Measurements from ENCODE around the gene PTPRE.

PTPRE gene

DNA sequence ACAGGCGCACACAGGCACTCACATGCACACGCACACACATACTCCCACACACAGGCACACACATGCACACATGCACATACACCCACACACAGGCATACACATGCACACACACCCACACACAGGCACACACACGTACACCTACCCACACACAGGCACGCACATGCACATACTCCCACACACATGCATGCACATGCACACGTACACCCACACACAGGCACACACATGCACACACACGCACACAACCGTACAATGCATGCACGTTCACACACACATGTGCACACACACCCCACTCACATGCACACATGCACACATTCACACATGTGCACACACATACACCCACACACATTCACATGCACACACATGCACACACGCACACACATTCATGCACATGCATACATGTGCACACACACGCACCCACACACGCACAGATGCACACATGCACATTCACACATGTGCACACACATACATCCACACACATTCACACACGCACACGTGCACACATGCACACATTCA is 160.0 kb downstream of the PTPRE start:
- in situ Hi-C loops (cut with MboI; ENCODE audit: low sequenced_read_pairs), result no loop called here

GRCh38 chr10:128067691-128068397 is 160.9 kb downstream of the PTPRE start:
- in situ Hi-C loops (cut with MboI; ENCODE audit: low sequenced_read_pairs), result no loop called here

GRCh38 chr10:128068398-128069285 is 161.7 kb downstream of the PTPRE start:
- in situ Hi-C loops (cut with MboI; ENCODE audit: low sequenced_read_pairs), result no loop called here

- in situ Hi-C loops (cut with MboI; ENCODE audit: low sequenced_read_pairs), result loop anchor here (10.0 kb wide), 1 partner anchor 195 kb away; no protein-coding TSS in a partner anchor
These were observed 162.6 kb downstream of the PTPRE start for GRCh38 chr10:128069351-128070051.

DNA sequence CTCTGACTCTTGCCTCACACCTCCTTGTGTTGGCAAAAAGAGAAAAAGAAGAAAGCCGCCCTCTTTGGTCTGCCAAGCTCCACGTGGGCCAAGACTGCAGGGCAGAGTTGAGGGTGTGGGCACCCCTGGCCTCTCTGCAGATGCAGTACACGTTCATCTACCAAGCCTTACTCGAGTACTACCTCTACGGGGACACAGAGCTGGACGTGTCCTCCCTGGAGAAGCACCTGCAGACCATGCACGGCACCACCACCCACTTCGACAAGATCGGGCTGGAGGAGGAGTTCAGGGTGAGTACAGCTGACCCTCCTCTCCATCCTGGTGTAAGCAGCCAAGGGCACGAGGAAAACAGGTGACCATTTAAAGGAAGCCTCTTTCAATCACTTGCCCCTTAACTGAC is 163.3 kb downstream of the PTPRE start:
- in situ Hi-C loops (cut with MboI; ENCODE audit: low sequenced_read_pairs), result loop anchor here (10.0 kb wide), 1 partner anchor 195 kb away; no protein-coding TSS in a partner anchor

DNA sequence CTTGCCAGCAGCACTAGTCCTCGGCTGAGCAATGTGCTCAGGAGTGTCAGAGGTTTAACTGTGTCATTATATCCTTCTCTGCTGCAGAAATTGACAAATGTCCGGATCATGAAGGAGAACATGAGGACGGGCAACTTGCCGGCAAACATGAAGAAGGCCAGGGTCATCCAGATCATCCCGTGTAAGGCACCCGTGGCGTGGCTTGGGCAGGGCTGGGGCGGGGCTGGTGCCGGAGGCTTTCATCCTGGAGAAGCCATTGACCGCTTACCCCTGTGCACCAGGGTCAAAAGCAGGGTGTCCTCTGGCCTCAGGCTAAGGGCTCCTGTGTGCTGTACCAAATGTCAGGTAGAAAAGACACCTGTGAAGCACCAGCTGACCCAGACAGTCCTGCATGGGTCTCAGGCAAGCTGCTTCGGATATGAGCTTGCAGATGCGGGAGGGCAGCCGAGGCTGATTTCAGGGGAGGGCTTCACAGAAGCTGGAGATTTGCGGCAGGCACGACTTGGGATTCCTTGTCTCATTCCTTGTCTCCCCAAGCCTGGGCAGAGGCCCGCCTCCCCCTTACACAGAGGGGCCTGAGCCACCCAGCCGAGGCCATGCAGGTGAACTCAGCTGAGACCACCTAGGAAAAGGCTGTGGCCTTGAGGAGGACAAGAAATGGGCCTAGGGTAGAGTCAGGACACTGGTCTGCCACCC is 164.0 kb downstream of the PTPRE start:
- in situ Hi-C loops (cut with MboI; ENCODE audit: low sequenced_read_pairs), result loop anchor here (10.0 kb wide), 1 partner anchor 196 kb away; no protein-coding TSS in a partner anchor

DNA sequence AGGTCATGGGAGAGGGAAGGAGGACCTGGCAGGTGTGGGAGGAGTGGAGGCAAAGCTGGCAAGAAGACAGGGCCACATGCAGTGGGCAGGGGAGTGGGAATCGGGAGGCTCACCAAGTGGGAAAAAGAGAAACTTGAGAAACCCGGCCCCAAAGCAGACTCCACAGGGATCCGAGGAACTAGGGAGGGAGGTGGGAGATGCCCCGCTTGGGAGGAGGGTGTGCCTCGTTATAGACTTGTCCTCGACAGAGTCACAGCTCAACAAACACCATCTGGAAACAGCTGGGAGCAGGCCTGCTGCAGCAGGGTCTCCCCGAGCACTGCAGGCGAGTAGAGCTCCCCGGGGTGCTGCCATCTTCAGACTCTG is 164.5 kb downstream of the PTPRE start:
- in situ Hi-C loops (cut with MboI; ENCODE audit: low sequenced_read_pairs), result loop anchor here (10.0 kb wide), 1 partner anchor 197 kb away; no protein-coding TSS in a partner anchor

- in situ Hi-C loops (cut with MboI; ENCODE audit: low sequenced_read_pairs), result loop anchor here (10.0 kb wide), 1 partner anchor 197 kb away; no protein-coding TSS in a partner anchor
These were observed 165.1 kb downstream of the PTPRE start for GRCh38 chr10:128072046-128072445.

DNA sequence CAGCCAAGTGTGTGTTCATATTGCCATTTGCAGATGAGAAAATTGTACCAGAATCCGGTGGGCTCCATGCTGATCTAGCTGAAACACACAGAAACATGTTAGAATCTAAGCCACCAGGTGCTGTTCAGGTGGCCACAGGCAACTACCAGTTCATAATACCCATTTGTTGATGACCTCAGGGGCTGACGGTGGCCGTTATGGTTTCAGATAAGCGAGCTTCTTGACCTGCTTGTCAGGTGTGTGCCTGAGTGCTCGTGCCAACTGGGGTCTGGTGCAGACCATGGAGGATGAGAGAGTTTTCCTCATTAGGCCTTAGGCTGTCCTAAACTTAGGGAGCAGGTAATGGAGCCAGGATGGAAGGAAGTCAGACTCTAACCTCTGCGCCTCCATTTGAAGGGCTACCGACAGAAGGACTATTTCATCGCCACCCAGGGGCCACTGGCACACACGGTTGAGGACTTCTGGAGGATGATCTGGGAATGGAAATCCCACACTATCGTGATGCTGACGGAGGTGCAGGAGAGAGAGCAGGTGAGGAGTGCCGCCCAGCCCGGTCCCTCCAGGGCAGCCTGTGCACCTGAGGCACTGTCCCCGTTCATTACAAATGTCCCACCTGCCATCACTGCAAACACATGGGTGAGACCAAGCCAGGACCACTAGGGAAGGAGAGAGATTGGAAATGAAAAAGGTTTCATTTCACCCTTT is 166.2 kb downstream of the PTPRE start:
- in situ Hi-C loops (cut with MboI; ENCODE audit: low sequenced_read_pairs), result loop anchor here (10.0 kb wide), 1 partner anchor 198 kb away; no protein-coding TSS in a partner anchor

DNA sequence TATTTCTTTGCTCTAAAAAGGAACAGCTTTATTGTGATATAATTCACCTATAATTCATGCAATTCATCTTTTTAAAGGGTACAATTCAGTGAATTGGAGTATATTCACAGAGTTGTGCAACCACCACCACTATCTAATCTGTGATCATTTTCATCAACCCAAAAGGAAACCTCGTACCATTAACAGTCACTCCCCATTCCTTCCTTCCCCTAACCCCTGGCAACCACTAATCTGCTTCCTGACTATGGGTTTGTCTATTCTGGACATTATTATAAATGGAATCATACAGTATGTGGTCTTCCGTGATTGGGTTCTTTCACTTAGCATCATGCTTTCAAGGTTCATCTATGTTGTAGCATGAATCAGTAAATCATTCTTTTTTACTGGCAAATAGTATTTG is 167.0 kb downstream of the PTPRE start:
- in situ Hi-C loops (cut with MboI; ENCODE audit: low sequenced_read_pairs), result loop anchor here (10.0 kb wide), 1 partner anchor 199 kb away; no protein-coding TSS in a partner anchor

DNA sequence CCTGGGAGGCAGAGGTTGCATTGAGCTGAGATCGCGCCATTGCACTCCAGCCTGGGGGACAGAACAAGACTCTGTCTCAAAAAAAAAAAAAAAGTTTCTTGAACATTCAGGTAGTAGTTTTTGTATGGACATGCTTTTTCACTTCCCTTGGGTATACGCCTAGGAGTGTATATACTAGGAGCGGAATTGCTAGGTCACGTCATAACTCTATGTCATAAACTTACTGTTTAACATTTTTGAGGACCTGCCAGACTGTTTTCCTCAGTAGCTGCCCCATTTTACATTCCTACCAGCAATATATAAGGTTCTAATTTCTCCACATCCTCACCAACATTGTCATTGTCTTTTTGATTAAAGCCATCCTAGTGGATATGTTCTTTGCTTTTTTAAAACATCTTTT is 167.7 kb downstream of the PTPRE start:
- in situ Hi-C loops (cut with MboI; ENCODE audit: low sequenced_read_pairs), result loop anchor here (10.0 kb wide), 1 partner anchor 200 kb away; no protein-coding TSS in a partner anchor

GRCh38 chr10:128077155-128077875 is 170.4 kb downstream of the PTPRE start:
- in situ Hi-C loops (cut with MboI; ENCODE audit: low sequenced_read_pairs), result loop anchor here (10.0 kb wide), 1 partner anchor 203 kb away; no protein-coding TSS in a partner anchor

DNA sequence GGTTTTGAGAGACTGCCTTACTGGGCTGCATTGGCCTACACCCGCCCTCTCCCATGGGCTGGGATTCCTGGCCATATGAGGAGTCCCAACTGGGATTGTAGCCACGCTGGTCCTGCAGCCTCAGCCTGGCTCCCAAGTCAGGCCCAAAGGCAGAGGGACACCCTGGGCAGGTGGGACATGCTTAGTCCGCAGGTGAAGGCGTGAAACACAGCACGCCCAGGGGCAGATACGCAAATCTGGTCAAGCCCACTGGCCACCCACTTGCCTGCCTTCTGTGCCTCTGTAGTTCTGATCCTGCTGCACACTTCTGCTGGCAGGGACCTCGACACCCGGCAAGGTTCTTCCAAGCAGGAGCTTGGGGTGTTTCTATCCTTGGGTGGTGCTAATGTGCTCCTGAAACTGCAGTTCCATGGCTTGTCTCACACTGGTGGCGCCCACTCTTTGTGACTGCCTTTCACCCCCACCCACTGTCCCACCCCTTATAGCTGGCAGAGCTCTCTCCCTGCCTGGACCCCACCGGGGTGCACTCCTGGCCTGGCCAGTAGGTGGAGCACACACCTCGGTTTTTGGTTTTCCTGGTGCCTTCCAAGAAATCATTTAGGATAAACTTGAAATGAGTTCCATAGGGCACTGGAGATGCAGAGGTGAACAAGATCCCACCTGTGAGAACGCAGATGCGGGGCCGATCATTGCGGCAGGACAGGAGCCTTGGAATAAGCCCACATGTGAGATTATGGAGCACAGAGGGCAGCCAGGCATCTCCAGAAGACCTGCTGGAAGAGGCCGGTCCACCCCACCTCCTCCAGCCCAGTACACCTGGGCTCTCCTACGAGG is 171.4 kb downstream of the PTPRE start:
- in situ Hi-C loops (cut with MboI; ENCODE audit: low sequenced_read_pairs), result loop anchor here (10.0 kb wide), 1 partner anchor 204 kb away; no protein-coding TSS in a partner anchor

GRCh38 chr10:128080231-128080630 is 173.3 kb downstream of the PTPRE start:
- in situ Hi-C loops (cut with MboI; ENCODE audit: low sequenced_read_pairs), result no loop called here

- in situ Hi-C loops (cut with MboI; ENCODE audit: low sequenced_read_pairs), result no loop called here
These were observed 173.7 kb downstream of the PTPRE start for GRCh38 chr10:128080641-128081040.

DNA sequence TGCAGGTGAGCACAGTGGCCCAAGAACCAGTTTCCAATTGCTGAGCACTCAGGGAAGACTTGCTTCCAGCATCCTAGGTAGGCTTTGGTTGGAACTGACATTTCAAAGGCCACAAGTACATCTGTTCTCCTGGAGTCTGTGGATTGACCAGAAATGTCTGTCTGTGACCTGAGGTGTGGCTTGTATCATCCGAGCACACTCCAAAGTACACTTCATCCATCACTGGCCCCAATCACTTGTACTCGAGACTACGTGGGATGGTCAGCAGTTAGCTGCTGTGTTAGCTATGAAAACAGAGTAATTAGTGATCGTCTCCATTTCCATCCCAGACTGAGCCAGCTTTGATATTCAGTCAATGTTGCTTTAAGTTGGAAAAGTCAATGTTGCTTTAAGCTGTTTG is 174.3 kb downstream of the PTPRE start:
- in situ Hi-C loops (cut with MboI; ENCODE audit: low sequenced_read_pairs), result no loop called here

- in situ Hi-C loops (cut with MboI; ENCODE audit: low sequenced_read_pairs), result no loop called here
These were observed 174.8 kb downstream of the PTPRE start for GRCh38 chr10:128081720-128082119.
